RPMI8226 (cell line): ENCODE results near the gene NACA.
"Not testable (repeated sequence)": the region's sequence is repeated elsewhere in the genome, so short reads cannot be mapped to it uniquely, and the experiment has no call there.

ENCODE experiments used
- DNase-seq: peaks from one replicate; pipeline ENCODE4 v3.0.0-alpha.2; 2015

NACA gene

GRCh38 chr12:56724972-56725722, at the start of gene NACA:
NACA (minus strand) TSS chr12:56725299; CDS start chr12:56724521, 778 bp downstream.
- peak; percentile 98 for DNase-seq

- DNase-seq, result no peak
Observed at GRCh38 chr12:56773113-56773512, 48.0 kb upstream of the NACA start.

- DNase-seq, result no peak
Observed at GRCh38 chr12:56772625-56773024, 47.5 kb upstream of the NACA start.

GRCh38 chr12:56769868-56770267, 44.8 kb upstream of the NACA start:
- DNase-seq, result no peak

GRCh38 chr12:56768424-56768823, 43.3 kb upstream of the NACA start:
- DNase-seq, result no peak

- DNase-seq, result peak; percentile 64
Observed at GRCh38 chr12:56766535-56766934, 41.4 kb upstream of the NACA start.

- no peak for DNase-seq
Observed at GRCh38 chr12:56763753-56764657, 38.9 kb upstream of the NACA start.

- DNase-seq, result no peak
Observed at GRCh38 chr12:56761812-56762211, 36.7 kb upstream of the NACA start.

- DNase-seq, result no peak
Observed at GRCh38 chr12:56760460-56760859, 35.4 kb upstream of the NACA start.

GRCh38 chr12:56759263-56759908, 34.3 kb upstream of the NACA start:
- DNase-seq, result no peak

- DNase-seq, result no peak
Observed at GRCh38 chr12:56758728-56759262, 33.7 kb upstream of the NACA start.

- not testable (repeated sequence) for DNase-seq
Observed at GRCh38 chr12:56757971-56758370, 32.9 kb upstream of the NACA start.

GRCh38 chr12:56753566-56753965, 28.5 kb upstream of the NACA start:
- no peak for DNase-seq

GRCh38 chr12:56751712-56752598, 26.9 kb upstream of the NACA start, which contains the start of gene PRIM1:
PRIM1 (minus strand) TSS chr12:56752323; CDS start chr12:56752298, 25 bp downstream.
- peak; percentile 95 for DNase-seq

- DNase-seq, result not testable (repeated sequence)
Observed at GRCh38 chr12:56750596-56750995, 25.5 kb upstream of the NACA start.

GRCh38 chr12:56749853-56750252, 24.8 kb upstream of the NACA start:
- no peak for DNase-seq

GRCh38 chr12:56749359-56749758, 24.3 kb upstream of the NACA start:
- peak; percentile 19 for DNase-seq

GRCh38 chr12:56728139-56728861, 3.2 kb upstream of the NACA start:
- DNase-seq, result no peak

GRCh38 chr12:56726196-56726675, 1.1 kb upstream of the NACA start:
- not testable (repeated sequence) for DNase-seq

- no peak for DNase-seq
Observed at GRCh38 chr12:56725723-56726102, 614 bp upstream of the NACA start.

- DNase-seq, result no peak
Observed at GRCh38 chr12:56724701-56724971, 463 bp downstream of the NACA start.
